H9 (cell line): ENCODE measurements around the gene SLC6A8. TPM values are rescaled to one million over a fixed set of nuclear protein-coding genes. Genes with fewer than 3 reads are reported as not detected.

Experiments used
- DNase-seq: peaks from one replicate; pipeline ENCODE4 v3.0.0-alpha.2; 2017
- H2AFZ ChIP-seq: one replicate; pipeline ENCODE4 v1.6.1; 2013; ENCODE audit warnings: mild to moderate bottlenecking, low read length, control low read depth, moderate library complexity
- H2AK5ac ChIP-seq: 2 replicates; pipeline ENCODE4 v1.6.1; 2013; ENCODE audit warnings: low read length, control low read depth, mixed read lengths; ENCODE audit not compliant: insufficient read length
- H2BK120ac ChIP-seq: one replicate; pipeline ENCODE4 v1.6.1; 2013; ENCODE audit warnings: low read depth, mild to moderate bottlenecking, low read length, control low read depth, inconsistent platforms; ENCODE audit not compliant: poor library complexity, severe bottlenecking
- H2BK12ac ChIP-seq: 2 replicates; pipeline ENCODE4 v1.6.1; 2013; ENCODE audit warnings: low read length, control low read depth, mixed read lengths, low read depth; ENCODE audit not compliant: insufficient read length
- H2BK15ac ChIP-seq: 2 replicates; pipeline ENCODE4 v1.6.1; 2013; ENCODE audit warnings: low read depth, low read length, control low read depth
- H2BK20ac ChIP-seq: one replicate; pipeline ENCODE4 v1.6.1; 2013; ENCODE audit warnings: low read depth, mild to moderate bottlenecking, low read length, control low read depth, inconsistent platforms; ENCODE audit not compliant: poor library complexity, severe bottlenecking
- H2BK5ac ChIP-seq: 2 replicates; pipeline ENCODE4 v1.6.1; 2013; ENCODE audit warnings: low read length, control low read depth, mixed read lengths; ENCODE audit not compliant: insufficient read length
- H3K14ac ChIP-seq: 2 replicates; pipeline ENCODE4 v1.6.1; 2013; ENCODE audit warnings: low read length, control low read depth; ENCODE audit not compliant: insufficient read depth
- H3K18ac ChIP-seq: 2 replicates; pipeline ENCODE4 v1.6.1; 2013; ENCODE audit warnings: low read depth, mild to moderate bottlenecking, mixed read lengths, low read length, control low read depth; ENCODE audit not compliant: insufficient read length
- H3K23ac ChIP-seq: 2 replicates; pipeline ENCODE4 v1.6.1; 2013; ENCODE audit warnings: low read length, control low read depth, mixed read lengths, low read depth; ENCODE audit not compliant: insufficient read length
- H3K23me2 ChIP-seq: 2 replicates; pipeline ENCODE4 v1.6.1; 2013; ENCODE audit warnings: low read depth, mild to moderate bottlenecking, mixed read lengths, low read length, control low read depth; ENCODE audit not compliant: insufficient read length, poor library complexity, severe bottlenecking
- H3K27ac ChIP-seq: 2 replicates; pipeline ENCODE4 v1.5.1; 2013; ENCODE audit warnings: low read length, control low read depth, mixed read lengths, low read depth; ENCODE audit not compliant: insufficient read length
- H3K27me3 ChIP-seq: 2 replicates; pipeline ENCODE4 v1.6.1; 2013; ENCODE audit warnings: low read length, control low read depth, inconsistent platforms; ENCODE audit not compliant: insufficient read depth
- H3K4ac ChIP-seq: 2 replicates; pipeline ENCODE4 v1.6.1; 2013; ENCODE audit warnings: low read depth, mild to moderate bottlenecking, control low read depth, inconsistent platforms, low read length, moderate library complexity
- H3K4me1 ChIP-seq: 2 replicates; pipeline ENCODE4 v1.6.1; 2013; ENCODE audit warnings: low read length, control low read depth, inconsistent platforms; ENCODE audit not compliant: insufficient read depth
- H3K4me2 ChIP-seq: 2 replicates; pipeline ENCODE4 v1.6.1; 2013; ENCODE audit warnings: low read length, control low read depth, mixed read lengths; ENCODE audit not compliant: insufficient read length, insufficient read depth
- H3K56ac ChIP-seq: 2 replicates; pipeline ENCODE4 v1.6.1; 2013; ENCODE audit warnings: low read depth, mild to moderate bottlenecking, mixed read lengths, low read length, control low read depth; ENCODE audit not compliant: insufficient read length
- H3K79me1 ChIP-seq: 2 replicates; pipeline ENCODE4 v1.6.1; 2013; ENCODE audit warnings: low read depth, mild to moderate bottlenecking, moderate library complexity, low read length, control low read depth, inconsistent platforms; ENCODE audit not compliant: insufficient read depth, poor library complexity, severe bottlenecking
- H3K79me2 ChIP-seq: 2 replicates; pipeline ENCODE4 v1.6.1; 2013; ENCODE audit warnings: low read length, control low read depth, inconsistent platforms; ENCODE audit not compliant: insufficient read depth
- H3K9ac ChIP-seq: 2 replicates; pipeline ENCODE4 v1.6.1; 2013; ENCODE audit warnings: low read length, control low read depth, mixed read lengths; ENCODE audit not compliant: insufficient read length; ENCODE audit errors: extremely low read depth
- H3K9me3 ChIP-seq: one replicate; pipeline ENCODE4 v1.6.1; 2013; ENCODE audit warnings: low read depth, low read length, inconsistent platforms; ENCODE audit not compliant: control insufficient read depth
- H3T11ph ChIP-seq: one replicate; pipeline ENCODE4 v1.6.1; 2013; ENCODE audit warnings: mild to moderate bottlenecking, low read length, control low read depth, inconsistent platforms
- H4K20me1 ChIP-seq: one replicate; pipeline ENCODE4 v1.6.1; 2013; ENCODE audit not compliant: control insufficient read depth, insufficient read length, insufficient read depth
- H4K5ac ChIP-seq: 2 replicates; pipeline ENCODE4 v1.6.1; 2013; ENCODE audit warnings: low read depth, mild to moderate bottlenecking, mixed read lengths, low read length, control low read depth; ENCODE audit not compliant: insufficient read length
- H4K8ac ChIP-seq: replicated peaks from 2 replicates; pipeline ENCODE4 v1.6.1; 2013; ENCODE audit warnings: low read length, control low read depth, mixed read lengths, low read depth; ENCODE audit not compliant: insufficient read length
- H4K91ac ChIP-seq: 2 replicates; pipeline ENCODE4 v1.6.1; 2013; ENCODE audit warnings: low read depth, mild to moderate bottlenecking, moderate library complexity, mixed read lengths, low read length, control low read depth; ENCODE audit not compliant: insufficient read length
- H3K27ac Mint-ChIP-seq, 3 experiments: 2 replicates in 2 of 3; 3 replicates in 1 of 3; pipeline ENCODE4 v1.8.0; 2020 to 2021; ENCODE audit warnings: mixed read lengths in 3 of 3, mild to moderate bottlenecking in 1 of 3, moderate library complexity in 1 of 3
- H3K27me3 Mint-ChIP-seq: 2 replicates; pipeline ENCODE4 v1.8.0; 2021; ENCODE audit warnings: low read depth, mild to moderate bottlenecking, moderate library complexity, mixed read lengths
- H3K36me3 Mint-ChIP-seq, 3 experiments: 2 replicates in 2 of 3; 3 replicates in 1 of 3; pipeline ENCODE4 v1.8.0; 2020 to 2021; ENCODE audit warnings: low read depth in 3 of 3, mixed read lengths in 3 of 3; ENCODE audit not compliant: insufficient read depth in 1 of 3
- H3K4me1 Mint-ChIP-seq, 2 experiments: 2 replicates each; pipeline ENCODE4 v1.8.0; 2020; ENCODE audit warnings: mixed read lengths in 2 of 2
- H3K4me3 Mint-ChIP-seq, 2 experiments: 2 replicates in 1 of 2; 3 replicates in 1 of 2; pipeline ENCODE4 v1.8.0; 2020 to 2021; ENCODE audit warnings: mild to moderate bottlenecking in 2 of 2, mixed read lengths in 2 of 2, moderate library complexity in 1 of 2
- H3K9me3 Mint-ChIP-seq, 2 experiments: 2 replicates in 1 of 2; 3 replicates in 1 of 2; pipeline ENCODE4 v1.8.0; 2020; ENCODE audit warnings: mild to moderate bottlenecking in 2 of 2, mixed read lengths in 2 of 2, moderate library complexity in 1 of 2
- CTCF ChIP-seq: fragments of 200-600 bp; sonication (generic); conservative IDR thresholded peaks from 3 replicates; pipeline ENCODE4 v1.8.0; 2021; ENCODE audit warnings: antibody characterized with exemption, mild to moderate bottlenecking
- WGBS: extraction: QIAGEN DNeasy Blood & Tissue Kit; methylation state at CpG from one replicate; pipeline ENCODE4 v1.1.7; 2013; ENCODE audit warnings: missing lambda C conversion rate, low lambda C conversion rate, mixed read lengths; ENCODE audit not compliant: insufficient read length; ENCODE audit errors: extremely low coverage; 5-methylcytosine and 5-hydroxymethylcytosine counted together
- total RNA-seq: library from RNA; stranded (reverse); gene quantifications from 2 replicates; pipeline ENCODE4 v1.2.1, GENCODE V29; 2021

SLC6A8 gene
- total RNA-seq, 1 experiment from 2014 or later, result 229 TPM

GRCh38 chrX:153725039-153725831, 37.5 kb downstream of the SLC6A8 start:
- H4K20me1 ChIP-seq, result no peaks in the 10 kb centered on the region
- Mint-ChIP-seq H3K4me1 (peaks cover 10 to 20% of the 10 kb centered on the region in 2 experiments), H3K9me3 (peaks cover 53 to 62% of the 10 kb centered on the region in 2 experiments), H3K27me3 (no peaks in the 10 kb centered on the region), H3K27ac (no peak overlapping the region), H3K36me3 (peaks cover 8 to 33% (median 31%) of the 10 kb centered on the region in 3 experiments), H3K4me3 (peak overlapping the region; percentile 66 to 80; a peak in 4 of 5 replicates)
- H3K79me2 ChIP-seq, result peaks cover 10% of the 10 kb centered on the region; the same call in 1 of the 2 replicates
- no peaks in the 10 kb centered on the region for H3K27me3 ChIP-seq
- WGBS, result no CpG with 5 or more reads among the region's 55 CpGs
- no peak overlapping the region for H3K56ac ChIP-seq
- no peak overlapping the region for H4K8ac ChIP-seq
- no peak overlapping the region for H4K91ac ChIP-seq
- no peaks in the 10 kb centered on the region for H3K79me1 ChIP-seq
- no peak overlapping the region for H4K5ac ChIP-seq
- no peak for DNase-seq
- no peak overlapping the region for H3K27ac ChIP-seq
- peaks cover 4% of the 10 kb centered on the region for H3K23me2 ChIP-seq
- peaks cover 27% of the 10 kb centered on the region for H3K9me3 ChIP-seq
- no peak overlapping the region for H2BK20ac ChIP-seq
- no peak overlapping the region for H3T11ph ChIP-seq
- H2AK5ac ChIP-seq, result no peak overlapping the region
- no peak overlapping the region for H3K14ac ChIP-seq
- no peak overlapping the region for H2BK15ac ChIP-seq
- no peak for TF ChIP-seq CTCF
- no peak overlapping the region for H2BK5ac ChIP-seq
- peak overlapping the region; percentile 26 for H3K4me2 ChIP-seq
- H2AFZ ChIP-seq, result no peak overlapping the region
- H2BK12ac ChIP-seq, result no peak overlapping the region
- H2BK120ac ChIP-seq, result no peak overlapping the region
- no peak overlapping the region for H3K9ac ChIP-seq
- H3K4ac ChIP-seq, result no peak overlapping the region
- H3K18ac ChIP-seq, result no peak overlapping the region
- H3K23ac ChIP-seq, result no peak overlapping the region
- H3K4me1 ChIP-seq, result no peaks in the 10 kb centered on the region
